D721Med (cell line): ENCODE measurements around the gene ABCA3.
A peak's percentile ranks its signal among the peaks of the same experiment; 100 is the strongest.

Experiments used
- DNase-seq: peaks from one replicate; pipeline ENCODE4 v3.0.0; 2011; ENCODE audit warnings: low spot score; ENCODE audit not compliant: insufficient read length
- FAIRE-seq: peaks from 2 replicates; lab custom pipeline; 2011; peaks lifted over from hg19 to GRCh38; lab: Jason Lieb, UNC
- CTCF ChIP-seq: IDR thresholded peaks from 2 replicates; pipeline ENCODE4 v1.5.1; 2012; ENCODE audit warnings: mild to moderate bottlenecking, control low read depth; ENCODE audit not compliant: insufficient read depth; ENCODE audit errors: missing control alignments

ABCA3 gene

GRCh38 chr16:2350500-2350899 lies 10.0 kb upstream of the ABCA3 start:
- DNase-seq (no peak), FAIRE-seq (peak; percentile 90)
- no peak for TF ChIP-seq CTCF

GRCh38 chr16:2343211-2343610 lies 2.7 kb upstream of the ABCA3 start:
- DNase-seq = no peak
- FAIRE-seq = no peak
- no peak for TF ChIP-seq CTCF

- FAIRE-seq (no peak), DNase-seq (no peak)
- TF ChIP-seq CTCF = no peak
Observed at GRCh38 chr16:2341456-2342447, 1.2 kb upstream of the ABCA3 start.

- DNase-seq = no peak
- no peak for TF ChIP-seq CTCF
- no peak for FAIRE-seq
Observed at GRCh38 chr16:2339521-2340484, 725 bp downstream of the ABCA3 start.

- DNase-seq = no peak
- TF ChIP-seq CTCF = no peak
- FAIRE-seq = no peak
Observed at GRCh38 chr16:2337431-2338296, 2.9 kb downstream of the ABCA3 start.

GRCh38 chr16:2335286-2335895 lies 5.1 kb downstream of the ABCA3 start:
- DNase-seq (no peak), FAIRE-seq (no peak)
- no peak for TF ChIP-seq CTCF
